ENCODE data around the gene MAP3K19.

Gene MAP3K19

GRCh38 chr2:134927195-134927594 is 120.1 kb downstream of the MAP3K19 start:
- DNase-seq = no peak

- DNase-seq = no peak
These were observed 120.9 kb downstream of the MAP3K19 start for GRCh38 chr2:134926231-134926931.

- no peak for DNase-seq
These were observed 122.3 kb downstream of the MAP3K19 start for GRCh38 chr2:134924912-134925311.

GRCh38 chr2:134919341-134920210 is 127.7 kb downstream of the MAP3K19 start:
- peak in 1 of 2 donors; percentile 54 for DNase-seq

GRCh38 chr2:134918526-134919340 is 128.5 kb downstream of the MAP3K19 start, which contains the start of gene CCNT2:
Gene CCNT2, plus strand, starts transcription at chr2:134918822. Its CDS starts 33 bp downstream, at chr2:134918855.
- DNase-seq = peak; percentile 98 to 99

GRCh38 chr2:134917888-134918525 is 129.2 kb downstream of the MAP3K19 start:
- peak; percentile 98 to 99 for DNase-seq

GRCh38 chr2:134917360-134917865 is 129.8 kb downstream of the MAP3K19 start:
- peak in 1 of 2 donors; percentile 8 for DNase-seq

All from bone marrow (tissue), 2 donors.